ENCODE results near the gene EPHB1.
A peak's percentile ranks its signal among the peaks of the same experiment; 100 is the strongest.

The EPHB1 gene

DNA sequence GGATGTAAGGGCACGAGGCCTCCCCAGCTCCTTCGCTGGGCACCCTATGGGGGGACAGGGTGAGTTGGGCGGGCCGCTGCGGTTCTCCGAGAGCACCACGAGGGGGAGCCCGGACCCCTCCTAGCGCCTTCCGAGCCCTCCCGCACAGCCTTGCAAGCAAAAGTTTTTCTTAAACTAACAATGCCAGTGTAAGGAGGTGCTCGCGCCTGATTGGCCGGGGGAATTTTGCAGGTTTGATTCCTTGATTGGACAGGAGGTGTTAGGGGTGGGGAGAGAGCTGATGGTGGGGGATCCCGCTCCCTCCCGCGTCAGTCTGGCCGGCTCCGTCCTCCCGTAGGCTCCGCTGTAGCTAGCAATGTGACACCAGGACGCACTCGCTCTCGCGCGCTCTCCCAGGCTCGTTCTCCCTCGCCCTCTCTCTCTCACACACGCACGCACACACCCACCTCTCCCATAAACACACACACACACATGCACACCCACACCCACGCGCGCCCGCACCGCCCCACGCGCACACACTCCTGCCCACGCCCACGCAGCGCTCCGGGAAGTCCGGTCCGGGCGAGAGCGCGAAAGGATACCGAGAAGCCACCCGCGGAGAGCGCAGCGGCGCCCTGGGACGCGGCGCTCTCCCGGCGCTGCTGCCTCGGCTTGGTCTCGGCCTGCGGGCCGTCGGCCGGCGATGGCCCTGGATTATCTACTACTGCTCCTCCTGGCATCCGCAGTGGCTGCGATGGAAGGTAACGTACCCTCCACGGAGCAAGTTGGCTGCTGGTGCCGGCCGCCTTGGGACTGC is at the start of gene EPHB1:
TSS of gene EPHB1 (plus strand) at position 311 of the 796 bp plus-strand sequence.
- DNase-seq, result peak; percentile 78 to 98 (median 89)
- intact Hi-C loops (cut with DNase I), result loop anchor here (1.0 to 10.0 kb wide), 3 partner anchors 195 to 1102 kb away; no protein-coding TSS in a partner anchor

DNA sequence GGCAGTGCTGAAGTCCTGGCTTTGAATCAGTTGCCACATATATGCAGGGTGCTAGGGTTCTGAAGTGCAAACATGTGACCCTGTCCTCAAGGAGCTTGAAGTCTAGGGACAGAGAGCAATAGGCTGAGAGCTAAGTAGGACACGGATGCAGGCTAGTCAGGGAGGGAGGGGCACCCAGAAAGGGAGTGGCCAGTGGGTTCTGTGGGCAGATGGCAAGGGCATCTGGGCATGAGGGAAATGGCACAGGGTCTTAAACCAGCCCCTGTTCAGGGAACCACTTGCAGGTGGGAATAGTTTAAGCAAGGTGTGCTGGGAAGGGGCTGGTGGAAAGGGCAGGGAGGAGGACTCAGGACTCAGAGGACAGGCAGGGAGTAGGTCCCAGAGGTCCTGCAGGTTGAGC is 46.4 kb upstream of the EPHB1 start:
- DNase-seq, result no peak
- intact Hi-C loops (cut with DNase I), result no loop called here

- intact Hi-C loops (cut with DNase I), result no loop called here
- DNase-seq, result no peak
These were observed 45.9 kb upstream of the EPHB1 start for GRCh38 chr3:134749174-134749573.

DNA sequence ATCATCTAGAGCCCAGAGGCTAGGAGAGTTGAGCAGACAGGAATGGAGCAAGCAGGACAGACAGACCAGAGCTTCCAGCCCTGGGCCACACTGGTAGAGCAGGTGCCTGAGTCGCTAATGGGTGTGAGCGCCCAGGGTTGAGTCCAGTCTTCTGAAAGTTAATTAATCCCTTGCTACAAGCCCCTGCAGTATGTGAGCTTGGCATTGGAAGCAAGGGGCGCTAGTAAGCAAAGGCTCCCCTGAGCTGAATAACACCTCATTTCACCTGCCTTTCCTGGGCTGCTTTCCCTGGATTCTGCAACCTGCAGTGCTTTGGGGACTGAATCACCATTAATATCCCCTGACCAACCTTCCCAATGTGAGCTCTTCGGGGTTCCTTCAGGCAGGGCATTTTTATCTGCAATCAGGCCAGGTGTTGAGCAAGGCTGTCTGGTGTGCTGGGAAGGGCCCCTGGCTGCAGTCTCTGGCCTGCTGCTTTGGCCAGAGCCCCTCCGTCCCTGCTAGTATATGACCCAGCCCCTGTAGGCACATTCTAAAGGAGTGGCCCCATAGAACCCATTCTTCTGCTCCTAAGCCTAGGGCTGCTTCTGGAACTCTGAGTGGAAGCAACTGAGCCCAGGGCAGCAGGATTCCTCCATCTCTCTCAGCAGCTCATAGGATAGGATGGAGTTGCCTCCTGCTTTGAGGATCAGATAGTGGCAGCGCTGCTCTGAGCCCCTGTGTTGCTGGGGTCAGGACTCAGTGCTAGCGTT is 45.1 kb upstream of the EPHB1 start:
- no peak for DNase-seq
- intact Hi-C loops (cut with DNase I), result no loop called here

DNA sequence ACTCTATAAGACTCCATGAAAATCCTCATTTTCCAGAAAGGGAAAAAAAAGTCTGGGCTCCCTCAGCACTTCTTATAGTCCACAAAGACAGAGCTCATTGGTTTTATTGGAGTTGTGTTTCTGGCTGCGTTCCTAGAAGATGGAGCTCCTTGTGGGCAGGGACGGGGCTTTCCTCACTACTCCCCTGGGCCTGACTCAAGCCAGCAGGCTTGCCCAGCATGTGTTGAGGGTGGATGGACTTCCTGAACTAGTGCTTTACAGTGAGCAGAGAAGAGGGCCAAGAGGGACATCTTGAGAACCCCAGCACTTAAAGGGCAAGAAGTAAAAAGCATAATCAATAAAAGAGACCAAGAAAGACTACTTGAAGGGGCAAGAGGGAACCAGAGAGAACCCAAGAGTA is 43.2 kb upstream of the EPHB1 start:
- intact Hi-C loops (cut with DNase I), result no loop called here
- DNase-seq, result no peak

DNA sequence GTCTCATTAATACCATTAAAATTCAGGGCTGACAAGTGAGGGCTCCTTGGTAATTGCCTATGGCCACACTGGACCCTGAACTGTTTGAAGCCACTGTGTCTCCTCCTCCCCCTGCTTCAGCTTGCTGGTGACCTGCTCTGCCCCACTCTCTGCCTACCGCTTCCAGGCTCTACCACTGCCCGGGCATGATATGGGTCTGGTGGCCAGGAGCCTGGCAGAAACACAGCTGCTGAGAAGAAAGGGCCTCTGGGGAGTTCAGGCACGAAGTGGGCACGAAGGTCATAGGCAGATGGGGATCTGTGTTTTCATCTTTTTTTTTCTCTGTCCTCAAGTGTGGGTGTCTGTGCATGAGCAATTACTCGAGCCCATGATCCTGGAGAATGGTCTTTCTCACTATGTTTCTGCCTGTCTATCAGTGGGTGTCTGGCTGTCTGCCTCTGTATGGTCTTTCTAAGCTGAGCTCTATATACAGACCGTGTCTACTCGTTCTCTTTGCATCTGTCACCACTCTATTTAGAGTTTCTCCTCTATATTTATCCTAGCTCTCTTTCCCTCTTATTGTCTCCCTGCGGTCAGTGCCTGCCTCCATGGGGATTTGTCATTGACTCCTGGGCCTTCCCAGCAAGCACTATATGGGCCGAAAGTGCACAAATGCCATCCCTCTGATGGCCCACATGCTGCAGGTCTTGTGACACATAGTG is 42.1 kb upstream of the EPHB1 start:
- peak in 1 of 10 donors; percentile 69 for DNase-seq
- intact Hi-C loops (cut with DNase I), result no loop called here

DNA sequence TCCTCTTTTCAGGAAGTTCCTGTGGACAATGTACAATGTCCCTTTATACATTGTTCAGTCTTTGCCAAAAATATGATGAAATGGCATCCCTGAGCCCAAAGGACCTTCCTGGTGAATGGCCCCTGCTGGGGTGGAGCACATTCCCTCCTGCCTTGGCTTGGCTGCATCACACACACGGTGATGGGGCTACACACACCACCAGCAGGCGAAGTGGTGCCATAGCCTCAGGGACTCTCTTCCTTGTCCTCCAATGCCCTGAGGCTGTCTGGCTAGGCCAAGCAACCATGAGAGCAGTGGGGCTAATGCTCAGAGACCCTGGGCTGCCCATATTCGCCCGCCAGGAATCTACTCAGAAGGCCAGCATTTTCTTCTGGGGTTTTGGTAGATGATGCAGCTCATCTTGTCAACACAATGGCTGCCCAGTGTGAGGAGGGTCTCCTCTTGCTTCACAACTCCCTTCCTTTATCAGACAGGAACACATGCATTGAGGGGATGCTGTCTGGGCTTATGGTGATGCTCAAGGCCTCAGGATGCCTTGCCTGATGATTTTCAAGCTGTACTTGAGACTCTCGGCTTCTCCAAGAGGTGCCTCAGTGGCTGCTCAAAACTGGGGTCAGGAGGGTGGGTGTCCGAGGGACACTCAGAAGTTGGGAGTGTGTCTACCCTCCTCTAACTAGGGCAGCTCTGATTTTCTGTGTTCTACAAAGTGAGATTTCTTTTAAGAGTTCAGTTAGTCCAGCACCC is 40.9 kb upstream of the EPHB1 start:
- DNase-seq, result peak in 1 of 10 donors; percentile 24
- intact Hi-C loops (cut with DNase I), result no loop called here

DNA sequence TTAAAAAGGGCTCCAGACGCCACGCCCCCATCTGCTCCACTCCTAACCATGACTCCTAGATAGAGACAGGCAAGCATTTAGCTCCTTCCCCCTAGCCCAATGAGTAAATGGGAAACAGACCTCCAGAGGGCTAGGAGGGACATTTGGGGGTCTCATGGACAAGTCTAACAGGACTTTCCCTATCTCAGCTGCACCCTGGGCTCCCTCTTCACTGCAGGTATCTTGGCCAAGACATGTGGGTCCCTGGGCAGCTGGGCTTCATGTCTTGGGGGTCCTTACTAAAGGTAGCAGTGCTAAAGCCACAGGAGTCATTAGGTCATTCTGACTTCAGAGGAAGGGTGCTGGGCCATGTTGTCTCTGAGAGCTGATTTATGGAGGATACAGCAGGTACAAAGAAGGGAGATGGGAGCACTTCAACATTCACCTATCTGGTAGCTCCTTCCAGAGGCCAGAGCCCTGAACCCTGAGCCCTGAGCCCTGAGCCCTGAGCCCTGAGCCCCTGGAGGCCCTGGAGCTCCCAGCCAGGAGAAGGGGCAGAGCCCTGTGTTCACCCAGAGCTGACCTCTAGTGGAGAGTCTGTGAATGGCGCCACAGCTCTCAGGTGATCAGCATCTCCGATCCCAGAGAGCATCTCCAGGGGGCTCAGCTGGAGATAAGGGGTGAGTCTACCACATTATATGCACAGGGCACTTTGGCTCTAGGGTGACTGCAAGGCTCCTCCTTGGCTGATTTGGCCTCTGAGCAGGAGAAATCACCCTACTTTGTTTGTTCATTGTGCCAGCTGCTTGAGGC is 40.1 kb upstream of the EPHB1 start:
- intact Hi-C loops (cut with DNase I), result no loop called here
- DNase-seq, result peak in 2 of 10 donors; percentile 16 to 18

DNA sequence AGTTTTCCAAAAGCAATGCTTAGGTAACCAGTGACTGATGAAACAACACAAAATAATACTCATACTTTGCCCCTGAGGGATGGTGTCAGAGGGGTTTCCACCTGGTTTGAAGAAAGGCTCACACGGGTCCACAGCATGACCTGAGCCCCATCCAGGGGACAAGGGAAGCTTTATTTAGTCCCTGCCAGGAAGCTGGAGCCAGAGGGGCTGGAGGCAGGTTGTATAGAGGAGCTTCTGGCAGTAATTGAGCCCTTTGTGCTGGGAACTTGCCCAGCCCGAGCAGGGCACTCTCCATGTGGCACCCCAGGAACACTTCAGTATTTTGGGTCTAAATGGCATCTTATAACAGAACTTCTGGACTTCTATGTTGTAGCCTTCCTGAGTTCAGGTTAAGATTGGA is 39.2 kb upstream of the EPHB1 start:
- intact Hi-C loops (cut with DNase I), result no loop called here
- DNase-seq, result no peak

GRCh38 chr3:134757549-134758069 is 37.5 kb upstream of the EPHB1 start:
- intact Hi-C loops (cut with DNase I), result no loop called here
- DNase-seq, result no peak

DNA sequence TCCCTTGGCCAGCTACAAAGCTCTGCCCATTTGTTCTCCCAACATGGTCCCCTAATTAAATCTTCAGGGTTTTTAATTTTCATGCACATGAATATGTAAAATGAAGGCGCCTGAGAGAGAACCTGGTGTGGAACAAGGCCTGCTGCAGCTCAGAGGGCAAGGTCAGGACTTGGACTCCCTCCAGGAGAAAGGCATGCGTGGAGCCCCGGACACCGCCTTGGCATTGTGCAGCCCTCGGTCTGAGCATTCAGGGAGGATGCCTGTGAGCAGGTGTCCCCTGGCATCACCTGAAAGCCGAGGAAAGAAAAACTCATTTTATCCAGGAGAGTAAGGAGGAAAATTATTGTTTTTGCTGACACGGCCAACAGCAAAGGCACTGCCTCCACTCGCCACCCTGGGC is 33.8 kb upstream of the EPHB1 start:
- intact Hi-C loops (cut with DNase I), result no loop called here
- no peak for DNase-seq

GRCh38 chr3:134762016-134762415 is 33.0 kb upstream of the EPHB1 start:
- intact Hi-C loops (cut with DNase I), result no loop called here
- DNase-seq, result no peak

GRCh38 chr3:134765468-134765867 is 29.6 kb upstream of the EPHB1 start:
- intact Hi-C loops (cut with DNase I), result no loop called here

GRCh38 chr3:134766290-134766689 is 28.8 kb upstream of the EPHB1 start:
- DNase-seq, result no peak
- intact Hi-C loops (cut with DNase I), result no loop called here

More at GRCh38 chr3:134765468-134765867, 29.6 kb upstream of the EPHB1 start:
- DNase-seq, result no peak

DNA sequence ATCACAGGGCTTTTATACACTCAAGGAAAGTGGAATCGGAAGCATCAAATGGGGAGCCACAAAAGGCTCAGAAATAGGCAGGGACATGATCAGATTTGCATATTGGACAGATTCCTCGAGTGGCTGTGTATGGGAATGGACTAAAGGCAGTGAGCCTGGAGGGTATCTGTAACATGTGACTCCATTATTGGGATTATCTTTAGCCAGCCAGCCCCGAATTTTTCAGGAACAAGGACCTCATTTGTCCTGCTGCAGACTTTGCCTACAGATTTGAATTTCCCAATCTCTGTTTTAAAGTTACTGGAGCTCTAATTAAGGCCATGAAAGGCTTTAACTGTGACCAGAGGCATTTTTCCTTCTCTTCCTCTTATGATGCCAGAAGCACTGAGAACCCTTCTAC is 26.9 kb upstream of the EPHB1 start:
- intact Hi-C loops (cut with DNase I), result no loop called here
- DNase-seq, result no peak

DNA sequence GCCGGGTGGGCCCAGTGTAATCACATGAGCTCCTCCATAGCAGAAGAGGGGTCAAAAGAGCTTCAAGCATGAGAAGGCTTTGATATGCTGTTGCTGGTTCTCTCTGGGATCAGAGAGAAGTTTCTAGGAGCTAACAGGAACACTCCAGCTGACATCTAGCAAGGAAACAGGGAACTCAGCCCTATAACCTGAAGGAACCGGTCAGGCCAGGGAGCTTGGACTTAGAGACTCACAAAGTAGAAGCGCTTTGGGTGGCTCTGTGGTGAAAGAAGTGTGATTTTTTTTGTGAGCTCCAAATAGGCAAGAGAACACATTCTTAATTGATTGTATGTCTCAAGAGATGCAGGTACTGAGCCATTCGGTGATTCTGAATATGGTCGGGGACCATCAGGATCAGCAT is 26.2 kb upstream of the EPHB1 start:
- intact Hi-C loops (cut with DNase I), result no loop called here
- DNase-seq, result no peak

- intact Hi-C loops (cut with DNase I), result no loop called here
- no peak for DNase-seq
These were observed 25.7 kb upstream of the EPHB1 start for GRCh38 chr3:134769287-134769868.

GRCh38 chr3:134772011-134772410 is 23.0 kb upstream of the EPHB1 start:
- intact Hi-C loops (cut with DNase I), result no loop called here

DNA sequence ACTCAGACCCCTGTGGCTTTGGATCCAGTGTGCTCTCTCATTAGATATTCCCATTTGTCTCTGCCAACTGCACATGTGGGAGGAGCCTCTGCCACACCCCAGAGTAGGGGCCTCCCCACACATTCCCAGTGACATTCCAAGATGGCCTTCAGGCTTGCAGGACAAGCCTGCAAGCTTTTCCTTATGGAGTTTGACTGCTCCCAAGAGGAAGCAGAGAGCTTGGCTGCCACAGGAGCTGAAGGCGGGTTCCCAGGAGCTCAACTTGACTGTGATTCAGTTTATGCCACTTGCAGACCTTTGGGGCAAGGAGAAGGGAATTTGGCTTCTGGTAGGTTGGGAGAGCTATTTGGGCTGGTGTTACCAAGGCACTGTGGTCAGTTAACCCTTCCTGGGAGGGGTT is 22.5 kb upstream of the EPHB1 start:
- intact Hi-C loops (cut with DNase I), result no loop called here
- no peak for DNase-seq

More at GRCh38 chr3:134772011-134772410, 23.0 kb upstream of the EPHB1 start:
- no peak for DNase-seq
